Gastroesophageal sphincter (tissue), 4 donors: Measurements from ENCODE around the gene SLC26A4. TPM values are rescaled to one million over a fixed set of nuclear protein-coding genes. Genes with fewer than 3 reads are reported as not detected.

ENCODE experiments used
- ATAC-seq: fragments of 150-250 bp; one replicate; pipeline ENCODE4 v1.9.1; 2016; ENCODE audit warnings: mild to moderate bottlenecking, moderate library complexity
- H3K27ac ChIP-seq, 4 donors: fragments of 200-600 bp; sonication (generic) in 3 of 4; 1 replicate in 3 of 4; 2 replicates in 1 of 4; pipeline ENCODE4 v1.5.1; 2016 to 2019
- H3K27me3 ChIP-seq: fragments of 200-600 bp; sonication (generic); one replicate; pipeline ENCODE4 v1.5.1; 2019
- H3K36me3 ChIP-seq, 2 donors: fragments of 200-600 bp; sonication (generic); one replicate each; pipeline ENCODE4 v1.5.1; 2019; ENCODE audit warnings: control low read depth in 1 of 2
- H3K4me1 ChIP-seq, 3 donors: fragments of 200-600 bp; sonication (generic); 1 replicate in 2 of 3; 2 replicates in 1 of 3; pipeline ENCODE4 v1.5.1; 2016 to 2019; ENCODE audit warnings: control low read depth in 2 of 3
- H3K4me3 ChIP-seq, 2 donors: fragments of 200-600 bp; sonication (generic); one replicate each; pipeline ENCODE4 v1.5.1; 2019; ENCODE audit warnings: mild to moderate bottlenecking in 1 of 2, moderate library complexity in 1 of 2
- H3K9me3 ChIP-seq, 3 donors: fragments of 200-600 bp; sonication (generic); one replicate each; pipeline ENCODE4 v1.5.1; 2017 to 2019; ENCODE audit warnings: control low read depth in 2 of 3
- EP300 ChIP-seq: sonication (generic); formaldehyde crosslinking; IDR thresholded peaks from one replicate; pipeline ENCODE4 v1.6.1; 2017; ENCODE audit warnings: antibody characterized with exemption, mild to moderate bottlenecking
- POLR2A ChIP-seq, 2 donors: fragments of 450-650 bp; IDR thresholded peaks; one replicate each; pipeline ENCODE4 v1.6.1; 2017; ENCODE audit warnings: antibody characterized with exemption in 2 of 2, mild to moderate bottlenecking in 2 of 2, moderate library complexity in 1 of 2
- POLR2AphosphoS5 ChIP-seq: sonication (generic); formaldehyde crosslinking; IDR thresholded peaks from one replicate; pipeline ENCODE4 v1.6.1; 2017; ENCODE audit warnings: antibody characterized with exemption
- WGBS, 2 donors: methylation state at CpG; one replicate each; pipeline ENCODE4 v1.1.5; 2018; ENCODE audit warnings: low coverage in 1 of 2; 5-methylcytosine and 5-hydroxymethylcytosine counted together
- total RNA-seq, 4 donors: library from RNA; depleted of rRNA; stranded (reverse); fragments of >200 nt; gene quantifications; one replicate each; pipeline ENCODE4 v1.1.0, GENCODE V29; 2016
- TF ChIP-seq, protein P1 (sequence below), 4 experiments: fragments of 200-600 bp in 2 of 4; fragments of 450-650 bp in 2 of 4; sonication (generic) in 1 of 4; IDR thresholded peaks; one replicate each; pipeline ENCODE4 v1.5.1; 2017 to 2019; ENCODE audit warnings: antibody characterized with exemption in 4 of 4, mild to moderate bottlenecking in 2 of 4, moderate library complexity in 2 of 4

The SLC26A4 gene
- total RNA-seq, 4 donors from 2014 or later, result 0.42 to 6.1 (median 1.4) TPM

DNA sequence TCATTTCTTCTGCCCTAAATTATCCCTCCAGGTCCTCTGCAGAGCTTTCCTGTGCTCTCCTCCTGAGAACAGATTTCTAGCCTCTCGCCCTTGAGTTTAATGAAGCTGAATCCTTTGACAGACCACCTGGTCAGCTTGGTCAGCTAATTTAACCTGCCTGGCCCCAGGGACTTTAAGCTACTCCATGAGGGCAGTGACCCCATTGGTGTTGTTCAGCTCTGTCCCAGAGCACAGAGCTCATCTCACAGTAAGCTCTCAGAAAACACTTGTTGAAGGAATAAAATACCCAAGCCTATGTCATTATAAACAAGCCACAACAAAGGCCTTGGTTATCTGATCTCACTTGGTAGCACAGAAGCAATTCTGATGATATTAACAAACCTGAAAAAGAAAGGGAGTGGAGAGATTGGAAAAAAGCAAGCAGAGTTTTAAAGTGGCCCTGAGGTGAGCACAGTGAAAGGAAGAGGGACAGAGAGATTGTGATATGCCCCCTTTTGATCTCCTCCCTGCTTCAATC is 24.4 kb downstream of the SLC26A4 start:
- no peaks in the 10 kb centered on the region for H3K9me3 ChIP-seq
- no peak for ATAC-seq
- H3K27me3 ChIP-seq, result no peaks in the 10 kb centered on the region
- H3K27ac ChIP-seq, result no peak overlapping the region
- H3K4me1 ChIP-seq, result no peaks in the 10 kb centered on the region
- H3K4me3 ChIP-seq, result no peak overlapping the region
- WGBS, 2 donors, result 83% methylated on average over 1 of the region's 1 CpG; no CpG with 5 or more reads in 1 of the 2 donors
- TF ChIP-seq POLR2A (IDR thresholded peaks at IDR 0.05) (no peak), POLR2AphosphoS5 (no peak), EP300 (no peak)
- TF ChIP-seq, protein P1, sequence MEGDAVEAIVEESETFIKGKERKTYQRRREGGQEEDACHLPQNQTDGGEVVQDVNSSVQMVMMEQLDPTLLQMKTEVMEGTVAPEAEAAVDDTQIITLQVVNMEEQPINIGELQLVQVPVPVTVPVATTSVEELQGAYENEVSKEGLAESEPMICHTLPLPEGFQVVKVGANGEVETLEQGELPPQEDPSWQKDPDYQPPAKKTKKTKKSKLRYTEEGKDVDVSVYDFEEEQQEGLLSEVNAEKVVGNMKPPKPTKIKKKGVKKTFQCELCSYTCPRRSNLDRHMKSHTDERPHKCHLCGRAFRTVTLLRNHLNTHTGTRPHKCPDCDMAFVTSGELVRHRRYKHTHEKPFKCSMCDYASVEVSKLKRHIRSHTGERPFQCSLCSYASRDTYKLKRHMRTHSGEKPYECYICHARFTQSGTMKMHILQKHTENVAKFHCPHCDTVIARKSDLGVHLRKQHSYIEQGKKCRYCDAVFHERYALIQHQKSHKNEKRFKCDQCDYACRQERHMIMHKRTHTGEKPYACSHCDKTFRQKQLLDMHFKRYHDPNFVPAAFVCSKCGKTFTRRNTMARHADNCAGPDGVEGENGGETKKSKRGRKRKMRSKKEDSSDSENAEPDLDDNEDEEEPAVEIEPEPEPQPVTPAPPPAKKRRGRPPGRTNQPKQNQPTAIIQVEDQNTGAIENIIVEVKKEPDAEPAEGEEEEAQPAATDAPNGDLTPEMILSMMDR (IDR thresholded peaks at IDR 0.05), result no peak
- no peaks in the 10 kb centered on the region for H3K36me3 ChIP-seq

DNA sequence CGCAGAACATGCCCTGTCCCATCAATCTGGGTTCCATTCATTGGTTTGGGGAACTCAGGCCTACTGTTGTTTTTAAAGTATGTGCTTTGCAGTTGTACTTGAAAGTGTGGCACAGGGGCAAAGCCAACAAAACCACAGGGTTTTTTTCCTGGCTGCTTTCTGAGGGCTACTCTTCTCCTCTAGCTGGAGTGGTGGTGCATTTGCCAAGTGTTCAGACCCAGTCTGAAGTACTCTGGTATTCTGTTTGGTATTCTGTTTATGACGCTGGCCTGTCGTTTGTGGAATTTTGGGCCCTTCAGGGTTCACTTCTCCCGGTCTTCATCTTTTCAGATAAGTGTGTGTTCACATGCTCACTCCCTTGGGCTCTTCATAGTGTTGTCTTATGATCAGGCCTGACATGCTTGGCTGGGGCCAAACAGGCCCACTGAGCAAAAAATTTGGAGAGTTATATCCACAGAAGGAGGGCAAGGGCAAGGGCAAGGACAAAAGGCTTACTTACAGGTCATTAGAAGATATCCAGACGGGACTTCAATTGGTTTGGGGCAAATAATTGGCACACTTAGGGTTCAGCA is 26.3 kb downstream of the SLC26A4 start:
- Histone ChIP-seq H3K9me3 (no peaks in the 10 kb centered on the region), H3K4me3 (no peak overlapping the region), H3K4me1 (peaks cover 0 to 5% (median 0%) of the 10 kb centered on the region in 3 donors), H3K27me3 (no peaks in the 10 kb centered on the region), H3K27ac (no peak overlapping the region), H3K36me3 (no peaks in the 10 kb centered on the region)
- no peak for TF ChIP-seq POLR2AphosphoS5
- no peak for ATAC-seq
- WGBS, 2 donors, result 75 to 92% methylated on average over 1 to 4 of the region's 5 CpGs

DNA sequence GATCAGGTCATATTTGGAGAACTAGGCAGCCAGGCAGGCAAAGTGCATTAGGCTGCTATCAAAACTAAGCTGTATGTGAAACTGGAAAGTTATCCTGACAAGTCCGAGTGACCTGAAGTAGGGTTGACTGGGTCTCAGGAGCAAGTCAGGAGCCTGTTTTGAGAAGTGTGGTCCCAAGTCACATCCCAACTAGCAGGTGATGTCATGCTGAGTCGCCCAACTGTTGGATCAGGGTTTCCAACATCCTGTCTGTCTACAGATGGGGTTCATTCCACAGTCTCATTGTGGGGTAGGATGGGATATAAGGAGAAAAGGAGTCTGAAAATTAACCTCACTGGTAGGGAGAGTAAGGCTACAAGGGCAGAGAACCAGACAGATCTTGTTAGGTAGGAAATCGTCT is 27.0 kb downstream of the SLC26A4 start:
- peaks cover 0 to 5% (median 0%) of the 10 kb centered on the region in 3 donors for H3K4me1 ChIP-seq
- no peaks in the 10 kb centered on the region for H3K9me3 ChIP-seq
- peaks cover 3% of the 10 kb centered on the region for H3K27me3 ChIP-seq
- TF ChIP-seq POLR2A (IDR thresholded peaks at IDR 0.05) (no peak), EP300 (no peak), POLR2AphosphoS5 (no peak)
- TF ChIP-seq, protein P1 (IDR thresholded peaks at IDR 0.05), result no peak
- H3K36me3 ChIP-seq, result no peaks in the 10 kb centered on the region
- no peak for ATAC-seq
- 59 to 100% methylated on average over 1 to 3 of the region's 3 CpGs for WGBS, 2 donors
- H3K4me3 ChIP-seq, result no peak overlapping the region
- H3K27ac ChIP-seq, result no peak overlapping the region

DNA sequence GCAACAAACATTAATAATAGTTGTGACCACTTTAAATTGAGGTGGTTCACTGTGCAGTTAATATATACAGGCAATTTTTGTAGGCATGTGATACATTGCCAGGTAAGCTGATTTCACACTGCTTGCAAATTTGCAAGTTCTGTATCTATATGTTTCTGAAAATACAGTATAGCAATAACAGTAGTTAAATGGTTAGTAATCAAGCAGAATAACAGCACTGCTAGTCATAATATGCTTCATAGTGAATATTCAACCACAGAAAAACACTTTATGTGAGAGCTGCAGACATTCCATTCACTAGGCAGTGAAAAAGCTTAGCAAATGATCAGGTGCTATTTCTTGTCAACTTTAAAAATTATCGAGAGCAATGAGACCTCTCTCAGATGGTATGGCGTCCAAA is 28.9 kb downstream of the SLC26A4 start:
- H3K27me3 ChIP-seq, result peaks cover 3% of the 10 kb centered on the region
- WGBS, 2 donors, result 100% methylated on average over 1 to 2 of the region's 2 CpGs
- H3K36me3 ChIP-seq, result no peaks in the 10 kb centered on the region
- H3K4me1 ChIP-seq, result peaks cover 0 to 17% (median 0%) of the 10 kb centered on the region in 3 donors
- H3K4me3 ChIP-seq, result no peak overlapping the region
- ATAC-seq, result no peak
- no peak overlapping the region for H3K27ac ChIP-seq
- TF ChIP-seq, protein P1 (IDR thresholded peaks at IDR 0.05), result no peak
- TF ChIP-seq POLR2AphosphoS5 (no peak), POLR2A (IDR thresholded peaks at IDR 0.05) (no peak), EP300 (no peak)
- no peaks in the 10 kb centered on the region for H3K9me3 ChIP-seq

DNA sequence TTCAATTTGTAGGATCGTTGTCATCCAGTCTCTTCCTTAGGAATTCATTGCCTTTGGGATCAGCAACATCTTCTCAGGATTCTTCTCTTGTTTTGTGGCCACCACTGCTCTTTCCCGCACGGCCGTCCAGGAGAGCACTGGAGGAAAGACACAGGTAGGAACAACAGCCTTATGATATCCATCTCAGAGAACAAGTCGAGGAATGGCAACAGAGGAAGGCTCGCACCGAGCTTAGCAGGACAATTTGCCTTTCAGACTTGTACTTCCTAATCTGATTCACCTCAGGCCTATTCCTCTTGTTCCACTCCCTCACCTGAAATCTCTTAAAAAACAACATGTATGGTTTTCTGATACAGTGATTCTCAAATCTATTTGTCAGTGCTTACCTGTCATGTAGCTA is 29.5 kb downstream of the SLC26A4 start:
- ATAC-seq, result no peak
- Histone ChIP-seq H3K27ac (no peak overlapping the region), H3K4me3 (no peak overlapping the region), H3K4me1 (peaks cover 0 to 19% (median 0%) of the 10 kb centered on the region in 3 donors), H3K27me3 (peaks cover 3% of the 10 kb centered on the region), H3K9me3 (no peaks in the 10 kb centered on the region), H3K36me3 (no peaks in the 10 kb centered on the region)
- no peak for TF ChIP-seq POLR2AphosphoS5
- TF ChIP-seq, protein P1 (IDR thresholded peaks at IDR 0.05), result no peak
- TF ChIP-seq EP300, result no peak
- TF ChIP-seq POLR2A (IDR thresholded peaks at IDR 0.05), result no peak
- WGBS, 2 donors, result 60 to 90% methylated on average over 2 to 6 of the region's 7 CpGs
